GM23338 (cell line): ENCODE data around the gene RNF145. TPM values are rescaled to one million over a fixed set of nuclear protein-coding genes. Genes with fewer than 3 reads are reported as not detected.

Source experiments
- ATAC-seq: fragments of 200-7000 bp; cut with Tn5 transposase; 3 replicates; pipeline ENCODE4 v1.9.1; 2020
- DNase-seq: peaks from one replicate; pipeline ENCODE4 v3.0.0-alpha.2; 2015; ENCODE audit warnings: low spot score
- H2AFZ ChIP-seq: fragments of 200-600 bp; sonication (generic); 2 replicates; pipeline ENCODE4 v1.8.0; 2016; ENCODE audit warnings: antibody characterized with exemption, mild to moderate bottlenecking, moderate library complexity
- H3F3A ChIP-seq: fragments of 200-600 bp; sonication (generic); replicated peaks from 2 replicates; pipeline ENCODE4 v1.8.0; 2017; ENCODE audit warnings: antibody characterized with exemption, mixed run types, low read depth
- H3K27ac ChIP-seq: fragments of 200-600 bp; sonication (generic); 2 replicates; pipeline ENCODE4 v1.6.1; 2016; ENCODE audit warnings: low read depth
- H3K27me3 ChIP-seq: fragments of 200-600 bp; sonication (generic); 2 replicates; pipeline ENCODE4 v1.8.0; 2016; ENCODE audit warnings: mild to moderate bottlenecking, mixed run types, moderate library complexity; ENCODE audit not compliant: insufficient read depth
- H3K36me3 ChIP-seq: fragments of 200-600 bp; sonication (generic); 2 replicates; pipeline ENCODE4 v1.8.0; 2016; ENCODE audit warnings: mild to moderate bottlenecking; ENCODE audit not compliant: insufficient read depth
- H3K4me1 ChIP-seq: fragments of 200-600 bp; sonication (generic); 2 replicates; pipeline ENCODE4 v1.8.0; 2016; ENCODE audit warnings: mild to moderate bottlenecking, moderate library complexity; ENCODE audit not compliant: insufficient read depth
- H3K4me2 ChIP-seq: fragments of 200-600 bp; sonication (generic); 2 replicates; pipeline ENCODE4 v1.7.1; 2017; ENCODE audit warnings: mixed run types
- H3K4me3 ChIP-seq: fragments of 200-600 bp; sonication (generic); 2 replicates; pipeline ENCODE4 v1.6.1; 2016; ENCODE audit warnings: mixed run types
- H3K79me2 ChIP-seq: fragments of 200-600 bp; sonication (generic); replicated peaks from 2 replicates; pipeline ENCODE4 v1.8.0; 2017; ENCODE audit warnings: mild to moderate bottlenecking; ENCODE audit not compliant: insufficient read depth
- H3K9me2 ChIP-seq: fragments of 200-600 bp; sonication (generic); 2 replicates; pipeline ENCODE4 v1.8.0; 2017; ENCODE audit not compliant: insufficient read depth
- H4K20me1 ChIP-seq: fragments of 200-600 bp; sonication (generic); replicated peaks from 2 replicates; pipeline ENCODE4 v1.8.0; 2017; ENCODE audit warnings: mild to moderate bottlenecking; ENCODE audit not compliant: insufficient read depth
- H3K27ac Mint-ChIP-seq: 2 replicates; pipeline ENCODE4 v1.8.0; 2020; ENCODE audit warnings: inconsistent platforms, mild to moderate bottlenecking, moderate library complexity, mixed read lengths
- H3K27me3 Mint-ChIP-seq: 3 replicates; pipeline ENCODE4 v1.8.0; 2022; ENCODE audit warnings: low read depth, mild to moderate bottlenecking, moderate library complexity, mixed read lengths, inconsistent platforms; ENCODE audit not compliant: insufficient read depth, poor library complexity
- H3K36me3 Mint-ChIP-seq: 3 replicates; pipeline ENCODE4 v1.8.0; 2021; ENCODE audit warnings: low read depth, mild to moderate bottlenecking, inconsistent platforms, moderate library complexity, mixed read lengths
- H3K4me1 Mint-ChIP-seq: 3 replicates; pipeline ENCODE4 v1.8.0; 2020; ENCODE audit warnings: mild to moderate bottlenecking, inconsistent platforms, mixed read lengths
- H3K4me3 Mint-ChIP-seq: 3 replicates; pipeline ENCODE4 v1.8.0; 2021; ENCODE audit warnings: moderate library complexity, mild to moderate bottlenecking, inconsistent platforms, mixed read lengths
- H3K9me3 Mint-ChIP-seq: 3 replicates; pipeline ENCODE4 v1.8.0; 2020; ENCODE audit warnings: moderate library complexity, mild to moderate bottlenecking, inconsistent platforms, mixed read lengths
- EZH2 ChIP-seq: fragments of 200-600 bp; sonication (generic); IDR thresholded peaks from one replicate; pipeline ENCODE4 v1.8.0; 2017; ENCODE audit warnings: antibody characterized with exemption, mild to moderate bottlenecking, low read depth; ENCODE audit not compliant: unreplicated experiment
- POLR2AphosphoS5 ChIP-seq: IDR thresholded peaks from 2 replicates; pipeline ENCODE4 v1.6.1; 2016; ENCODE audit warnings: antibody characterized with exemption, low read depth
- STAT1 ChIP-seq: IDR thresholded peaks from one replicate; pipeline ENCODE4 v1.6.1; 2016; ENCODE audit warnings: antibody characterized with exemption; ENCODE audit not compliant: unreplicated experiment
- polyA plus RNA-seq: library from polyadenylated mRNA; unstranded; fragments of >200 nt; fragmentation: Nextera tagmentation; extraction: Ambion mirVana; gene quantifications from 2 replicates; pipeline ENCODE4 v1.2.1, GENCODE V29; 2016
- total RNA-seq: library from RNA; depleted of rRNA; stranded (reverse); fragments of >200 nt; shearing (Covaris generic); gene quantifications from 2 replicates; pipeline ENCODE4 v1.2.3, GENCODE V29; 2014
- TF ChIP-seq, protein P1 (sequence below): IDR thresholded peaks from 2 replicates; pipeline ENCODE4 v1.6.1; 2016; ENCODE audit warnings: antibody characterized with exemption
- TF ChIP-seq, protein P2 (sequence below): fragments of 250-450 bp; sonication (Bioruptor Pico); IDR thresholded peaks from 2 replicates; pipeline ENCODE4 v1.5.0; 2020; ENCODE audit warnings: mild to moderate bottlenecking, moderate library complexity

Gene RNF145
- total and polyA plus RNA-seq, 2 experiments from 2014 or later: 15.6 to 43.5 TPM

DNA sequence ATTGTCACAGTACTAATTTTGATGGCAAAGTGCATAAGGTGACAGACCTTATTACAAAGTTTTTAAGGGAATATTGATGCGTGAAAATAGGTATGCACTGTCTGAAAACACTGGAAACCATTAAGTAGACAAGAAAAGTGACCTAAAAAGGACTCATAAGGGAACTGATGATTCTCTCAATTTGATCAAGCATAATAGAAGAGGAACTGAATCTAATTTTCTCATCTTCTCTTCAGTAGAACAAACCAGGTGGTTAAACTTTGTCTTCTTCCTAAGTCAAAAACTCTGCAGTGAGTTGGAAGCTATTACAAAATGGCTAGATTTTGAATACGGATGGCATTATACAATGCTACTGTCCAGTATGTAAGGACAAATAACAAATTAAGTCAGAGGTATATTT is 53.4 kb downstream of the RNF145 start:
- H3K4me3 Mint-ChIP-seq: no peak overlapping the region

More for the DNA sequence above, 53.4 kb downstream of the RNF145 start:
- Histone ChIP-seq H3K9me2 (no peaks in the 10 kb centered on the region), H3K27ac (no peak overlapping the region), H3K4me3 (no peak overlapping the region), H3K4me2 (no peak overlapping the region), H4K20me1 (no peaks in the 10 kb centered on the region; the same call in 1 of the 2 replicates), H3K36me3 (no peaks in the 10 kb centered on the region), H3K27me3 (no peaks in the 10 kb centered on the region), H3K79me2 (no peaks in the 10 kb centered on the region), H2AFZ (no peak overlapping the region), H3K4me1 (no peaks in the 10 kb centered on the region; the same call in 1 of the 2 replicates), H3F3A (no peaks in the 10 kb centered on the region)
- Mint-ChIP-seq H3K27ac (no peak overlapping the region), H3K36me3 (peaks cover 18% of the 10 kb centered on the region; the same call in 2 of the 3 replicates), H3K9me3 (no peaks in the 10 kb centered on the region), H3K4me1 (peaks cover 9% of the 10 kb centered on the region; the same call in 2 of the 3 replicates), H3K27me3 (peaks cover 2% of the 10 kb centered on the region)
- no peak for DNase-seq
- no peak for ATAC-seq
- no peak for TF ChIP-seq EZH2
- TF ChIP-seq POLR2AphosphoS5: no peak
- TF ChIP-seq, protein P1, sequence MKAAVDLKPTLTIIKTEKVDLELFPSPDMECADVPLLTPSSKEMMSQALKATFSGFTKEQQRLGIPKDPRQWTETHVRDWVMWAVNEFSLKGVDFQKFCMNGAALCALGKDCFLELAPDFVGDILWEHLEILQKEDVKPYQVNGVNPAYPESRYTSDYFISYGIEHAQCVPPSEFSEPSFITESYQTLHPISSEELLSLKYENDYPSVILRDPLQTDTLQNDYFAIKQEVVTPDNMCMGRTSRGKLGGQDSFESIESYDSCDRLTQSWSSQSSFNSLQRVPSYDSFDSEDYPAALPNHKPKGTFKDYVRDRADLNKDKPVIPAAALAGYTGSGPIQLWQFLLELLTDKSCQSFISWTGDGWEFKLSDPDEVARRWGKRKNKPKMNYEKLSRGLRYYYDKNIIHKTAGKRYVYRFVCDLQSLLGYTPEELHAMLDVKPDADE: no peak
- no peak for TF ChIP-seq STAT1
- TF ChIP-seq, protein P2, sequence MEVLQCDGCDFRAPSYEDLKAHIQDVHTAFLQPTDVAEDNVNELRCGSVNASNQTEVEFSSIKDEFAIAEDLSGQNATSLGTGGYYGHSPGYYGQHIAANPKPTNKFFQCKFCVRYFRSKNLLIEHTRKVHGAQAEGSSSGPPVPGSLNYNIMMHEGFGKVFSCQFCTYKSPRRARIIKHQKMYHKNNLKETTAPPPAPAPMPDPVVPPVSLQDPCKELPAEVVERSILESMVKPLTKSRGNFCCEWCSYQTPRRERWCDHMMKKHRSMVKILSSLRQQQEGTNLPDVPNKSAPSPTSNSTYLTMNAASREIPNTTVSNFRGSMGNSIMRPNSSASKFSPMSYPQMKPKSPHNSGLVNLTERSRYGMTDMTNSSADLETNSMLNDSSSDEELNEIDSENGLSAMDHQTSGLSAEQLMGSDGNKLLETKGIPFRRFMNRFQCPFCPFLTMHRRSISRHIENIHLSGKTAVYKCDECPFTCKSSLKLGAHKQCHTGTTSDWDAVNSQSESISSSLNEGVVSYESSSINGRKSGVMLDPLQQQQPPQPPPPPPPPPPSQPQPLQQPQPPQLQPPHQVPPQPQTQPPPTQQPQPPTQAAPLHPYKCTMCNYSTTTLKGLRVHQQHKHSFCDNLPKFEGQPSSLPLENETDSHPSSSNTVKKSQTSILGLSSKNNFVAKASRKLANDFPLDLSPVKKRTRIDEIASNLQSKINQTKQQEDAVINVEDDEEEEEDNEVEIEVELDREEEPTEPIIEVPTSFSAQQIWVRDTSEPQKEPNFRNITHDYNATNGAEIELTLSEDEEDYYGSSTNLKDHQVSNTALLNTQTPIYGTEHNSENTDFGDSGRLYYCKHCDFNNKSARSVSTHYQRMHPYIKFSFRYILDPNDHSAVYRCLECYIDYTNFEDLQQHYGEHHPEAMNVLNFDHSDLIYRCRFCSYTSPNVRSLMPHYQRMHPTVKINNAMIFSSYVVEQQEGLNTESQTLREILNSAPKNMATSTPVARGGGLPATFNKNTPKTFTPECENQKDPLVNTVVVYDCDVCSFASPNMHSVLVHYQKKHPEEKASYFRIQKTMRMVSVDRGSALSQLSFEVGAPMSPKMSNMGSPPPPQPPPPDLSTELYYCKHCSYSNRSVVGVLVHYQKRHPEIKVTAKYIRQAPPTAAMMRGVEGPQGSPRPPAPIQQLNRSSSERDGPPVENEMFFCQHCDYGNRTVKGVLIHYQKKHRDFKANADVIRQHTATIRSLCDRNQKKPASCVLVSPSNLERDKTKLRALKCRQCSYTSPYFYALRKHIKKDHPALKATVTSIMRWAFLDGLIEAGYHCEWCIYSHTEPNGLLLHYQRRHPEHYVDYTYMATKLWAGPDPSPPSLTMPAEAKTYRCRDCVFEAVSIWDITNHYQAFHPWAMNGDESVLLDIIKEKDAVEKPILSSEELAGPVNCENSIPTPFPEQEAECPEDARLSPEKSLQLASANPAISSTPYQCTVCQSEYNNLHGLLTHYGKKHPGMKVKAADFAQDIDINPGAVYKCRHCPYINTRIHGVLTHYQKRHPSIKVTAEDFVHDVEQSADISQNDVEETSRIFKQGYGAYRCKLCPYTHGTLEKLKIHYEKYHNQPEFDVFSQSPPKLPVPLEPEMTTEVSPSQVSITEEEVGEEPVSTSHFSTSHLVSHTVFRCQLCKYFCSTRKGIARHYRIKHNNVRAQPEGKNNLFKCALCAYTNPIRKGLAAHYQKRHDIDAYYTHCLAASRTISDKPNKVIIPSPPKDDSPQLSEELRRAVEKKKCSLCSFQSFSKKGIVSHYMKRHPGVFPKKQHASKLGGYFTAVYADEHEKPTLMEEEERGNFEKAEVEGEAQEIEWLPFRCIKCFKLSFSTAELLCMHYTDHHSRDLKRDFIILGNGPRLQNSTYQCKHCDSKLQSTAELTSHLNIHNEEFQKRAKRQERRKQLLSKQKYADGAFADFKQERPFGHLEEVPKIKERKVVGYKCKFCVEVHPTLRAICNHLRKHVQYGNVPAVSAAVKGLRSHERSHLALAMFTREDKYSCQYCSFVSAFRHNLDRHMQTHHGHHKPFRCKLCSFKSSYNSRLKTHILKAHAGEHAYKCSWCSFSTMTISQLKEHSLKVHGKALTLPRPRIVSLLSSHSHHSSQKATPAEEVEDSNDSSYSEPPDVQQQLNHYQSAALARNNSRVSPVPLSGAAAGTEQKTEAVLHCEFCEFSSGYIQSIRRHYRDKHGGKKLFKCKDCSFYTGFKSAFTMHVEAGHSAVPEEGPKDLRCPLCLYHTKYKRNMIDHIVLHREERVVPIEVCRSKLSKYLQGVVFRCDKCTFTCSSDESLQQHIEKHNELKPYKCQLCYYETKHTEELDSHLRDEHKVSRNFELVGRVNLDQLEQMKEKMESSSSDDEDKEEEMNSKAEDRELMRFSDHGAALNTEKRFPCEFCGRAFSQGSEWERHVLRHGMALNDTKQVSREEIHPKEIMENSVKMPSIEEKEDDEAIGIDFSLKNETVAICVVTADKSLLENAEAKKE (CRISPR knock-in tag): no peak
